KG1 (cell line): ENCODE measurements around the gene KIF5B.

Experiments used
- DNase-seq: peaks from one replicate; lab custom pipeline; 2025; lab: John Stamatoyannopoulos, UW

The KIF5B gene

DNA sequence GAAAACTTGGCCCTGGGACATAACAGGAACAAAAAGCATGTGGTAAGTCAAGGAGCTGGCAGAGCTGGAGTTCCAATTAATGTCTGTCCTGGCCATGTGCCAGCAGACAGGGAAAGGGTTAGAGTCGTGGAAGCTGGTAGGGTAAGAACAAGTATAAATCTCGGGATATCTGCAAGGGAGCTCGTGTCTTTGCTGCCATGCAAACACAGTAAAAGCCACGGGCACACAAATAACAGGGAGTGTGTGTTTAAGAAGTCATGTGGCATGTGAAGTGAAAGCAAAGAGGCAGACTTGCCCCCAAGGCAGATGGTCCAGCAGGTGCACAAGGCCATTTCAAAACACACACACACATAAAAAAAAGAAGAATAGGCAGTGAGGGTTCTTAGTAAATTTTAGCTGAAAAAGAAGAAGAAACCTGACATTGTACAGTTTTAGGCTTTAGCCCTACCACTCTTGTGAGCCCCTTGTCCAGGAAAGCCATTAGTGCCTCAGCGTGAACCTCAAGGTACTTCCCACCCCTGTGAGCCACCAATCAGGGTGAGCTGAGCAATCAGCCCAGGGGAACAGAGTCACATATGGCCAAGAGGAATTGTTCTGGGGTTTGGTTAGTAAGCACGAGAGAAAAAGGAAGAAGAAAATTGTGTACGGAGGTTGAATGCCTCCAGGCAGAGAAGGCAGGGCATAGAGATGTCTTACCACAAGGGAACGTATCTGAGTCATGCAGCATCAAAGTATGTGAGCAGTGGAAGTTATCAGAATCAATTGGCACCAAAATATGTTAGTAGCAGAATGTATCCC lies 94.7 kb downstream of the KIF5B start:
- DNase-seq = peak; percentile 59

DNA sequence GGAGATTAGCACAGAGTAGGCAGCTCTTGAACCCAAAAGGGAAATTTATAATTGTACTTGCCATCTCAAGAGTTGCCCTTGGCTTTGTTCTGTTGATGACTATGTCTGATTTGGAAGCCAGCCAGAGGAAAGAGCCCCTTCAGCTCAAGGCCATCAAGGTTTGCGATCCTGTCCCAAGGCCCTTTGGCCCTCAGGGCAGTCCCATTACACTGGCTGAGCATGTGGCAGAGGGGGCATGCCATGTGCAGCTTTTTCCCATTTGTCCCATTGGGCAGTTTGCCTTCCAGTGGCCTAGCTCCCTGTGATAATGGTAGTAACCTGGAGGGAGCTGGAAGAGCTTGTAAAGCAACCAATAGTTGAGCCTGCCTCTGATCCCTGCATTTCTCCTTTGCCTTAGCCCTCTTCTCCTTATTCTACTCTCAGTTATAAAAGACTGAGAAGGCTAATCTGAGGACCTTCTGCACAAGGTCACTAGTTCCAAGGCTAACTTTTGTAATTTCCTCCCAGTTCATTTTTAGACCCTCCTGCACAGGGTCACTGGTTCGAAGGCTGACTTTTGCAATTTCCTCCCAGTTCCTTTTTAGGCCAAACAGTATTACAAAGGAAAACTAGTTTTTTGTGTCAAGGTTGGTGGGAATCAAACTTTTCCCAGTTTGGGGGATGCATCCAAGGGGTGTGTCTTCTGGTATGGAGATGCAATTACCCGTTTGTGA lies 96.6 kb downstream of the KIF5B start:
- DNase-seq = no peak
